HCT116 (cell line): ENCODE measurements around the gene IKZF3. TPM values are rescaled to one million over a fixed set of nuclear protein-coding genes. Genes with fewer than 3 reads are reported as not detected.

Source experiments
- ATAC-seq: fragments of 200-7000 bp; cut with Tn5 transposase; 2 replicates; pipeline ENCODE4 v1.9.1; 2020; ENCODE audit warnings: mild to moderate bottlenecking, moderate library complexity
- BruUV-seq: library from RNA; stranded (reverse); fragments of 400-500 nt; replicated peaks from 2 replicates; lab custom pipeline; 2021; lab: Mats Ljungman, UMichigan
- CTCF ChIA-PET: fragments of 300-600 bp; sonication (Branson Sonifier 250); formaldehyde crosslinking; loops from one replicate; lab custom pipeline; 2021; ENCODE audit warnings: antibody characterized with exemption; lab: Charles Lee
- POLR2A ChIA-PET: fragments of 300-600, 350-600 bp; sonication (Branson Sonifier 250); formaldehyde crosslinking; loops from one replicate; lab custom pipeline; 2021; ENCODE audit warnings: antibody characterized with exemption; lab: Charles Lee
- RAD21 ChIA-PET, 2 experiments: fragments of 300-600 bp; sonication (Branson Sonifier 250); formaldehyde crosslinking; loops; one replicate each; lab custom pipeline; 2023; ENCODE audit warnings: low total read pairs in 2 of 2; ENCODE audit not compliant: uncharacterized antibody in 2 of 2, unreplicated experiment in 2 of 2, low non-redundant PET in 1 of 2; lab: Charles Lee
- DNase-seq: peaks from one replicate; pipeline ENCODE4 v3.0.0-alpha.2; 2010; ENCODE audit warnings: low read depth, low spot score
- H2AFZ ChIP-seq: fragments of 200-600 bp; shearing (Covaris generic), sonication (generic); 2 replicates; pipeline ENCODE4 v1.6.1; 2017; ENCODE audit warnings: low read depth, mixed run types, mixed read lengths, antibody characterized with exemption, low read length; ENCODE audit not compliant: poor library complexity, severe bottlenecking
- H3K27ac ChIP-seq: 2 replicates; pipeline ENCODE4 v1.5.1; 2012; ENCODE audit warnings: low read depth, low read length
- H3K27me3 ChIP-seq: fragments of 200-600 bp; sonication (generic); 2 replicates; pipeline ENCODE4 v1.6.1; 2016; ENCODE audit warnings: mixed run types, low read length, mixed read lengths; ENCODE audit not compliant: insufficient read depth
- H3K36me3 ChIP-seq, 2 experiments: fragments of 200-500 bp in 1 of 2; fragments of 200-600 bp in 1 of 2; sonication (Bioruptor generic) in 1 of 2; sonication (generic) in 1 of 2; 2 replicates each; pipeline versions ENCODE4 v1.5.1 to v1.6.1; 2014 to 2016; ENCODE audit warnings: low read length in 2 of 2, inconsistent platforms in 1 of 2, mixed read lengths in 1 of 2, mixed run types in 1 of 2; ENCODE audit not compliant: insufficient read depth in 2 of 2, control insufficient read depth in 1 of 2
- H3K4me1 ChIP-seq, 2 experiments: fragments of 200-600 bp in 1 of 2; sonication (generic) in 1 of 2; 2 replicates each; pipeline versions ENCODE4 v1.5.1 to v1.6.1; 2012 to 2017; ENCODE audit warnings: low read length in 2 of 2, inconsistent platforms in 1 of 2, mild to moderate bottlenecking in 1 of 2, mixed read lengths in 1 of 2, mixed run types in 1 of 2, moderate library complexity in 1 of 2; ENCODE audit not compliant: insufficient read depth in 2 of 2, control insufficient read depth in 1 of 2
- H3K4me2 ChIP-seq: fragments of 200-600 bp; sonication (generic); 2 replicates; pipeline ENCODE4 v1.6.1; 2017; ENCODE audit warnings: mixed run types, low read length, mixed read lengths
- H3K4me3 ChIP-seq, 2 experiments: fragments of 200-600 bp in 1 of 2; sonication (generic) in 1 of 2; replicated peaks in 1 of 2; 2 replicates each; pipeline ENCODE4 v1.5.1; 2011 to 2016; ENCODE audit warnings: low read length in 2 of 2, control low read depth in 1 of 2, low read depth in 1 of 2, mild to moderate bottlenecking in 1 of 2, mixed read lengths in 1 of 2, mixed run types in 1 of 2
- H3K79me2 ChIP-seq: fragments of 200-600 bp; sonication (generic); 2 replicates; pipeline ENCODE4 v1.6.1; 2017; ENCODE audit warnings: mild to moderate bottlenecking, mixed run types, low read length, moderate library complexity, mixed read lengths; ENCODE audit not compliant: insufficient read depth
- H3K9ac ChIP-seq: fragments of 200-600 bp; sonication (generic); 2 replicates; pipeline ENCODE4 v1.6.1; 2016; ENCODE audit warnings: low read length, mixed read lengths
- H3K9me2 ChIP-seq: fragments of 200-600 bp; sonication (generic), shearing (Covaris generic); 2 replicates; pipeline ENCODE4 v1.6.1; 2017; ENCODE audit warnings: mixed run types, mild to moderate bottlenecking, moderate library complexity; ENCODE audit not compliant: insufficient read depth
- H3K9me3 ChIP-seq, 2 experiments: fragments of 200-500 bp in 1 of 2; fragments of 200-600 bp in 1 of 2; sonication (Bioruptor generic) in 1 of 2; sonication (generic) in 1 of 2; 2 replicates each; pipeline ENCODE4 v1.6.1; 2014 to 2017; ENCODE audit warnings: low read length in 2 of 2, mixed read lengths in 2 of 2, inconsistent platforms in 1 of 2, low read depth in 1 of 2, mild to moderate bottlenecking in 1 of 2, mixed run types in 1 of 2, moderate library complexity in 1 of 2; ENCODE audit not compliant: control insufficient read depth in 1 of 2, insufficient read depth in 1 of 2
- H4K20me1 ChIP-seq: fragments of 200-600 bp; sonication (generic), shearing (Covaris generic); 2 replicates; pipeline ENCODE4 v1.6.1; 2017; ENCODE audit warnings: mixed run types, mild to moderate bottlenecking, moderate library complexity; ENCODE audit not compliant: insufficient read depth
- CTCF ChIP-seq, 3 experiments: fragments of 200-600 bp in 1 of 3; sonication (generic) in 1 of 3; IDR thresholded peaks in 2 of 3; conservative IDR thresholded peaks in 1 of 3; 2 replicates each; pipeline ENCODE4 v1.5.1; 2012 to 2017; ENCODE audit warnings: low read depth in 2 of 3, low read length in 2 of 3, antibody characterized with exemption in 1 of 3, borderline replicate concordance in 1 of 3, control low read depth in 1 of 3, mild to moderate bottlenecking in 1 of 3, mixed read lengths in 1 of 3, mixed run types in 1 of 3, moderate library complexity in 1 of 3; ENCODE audit not compliant: insufficient read depth in 1 of 3
- EZH2phosphoT487 ChIP-seq: fragments of 200-600 bp; IDR thresholded peaks from 2 replicates; pipeline ENCODE4 v1.6.1; 2018; ENCODE audit warnings: antibody characterized with exemption, borderline replicate concordance
- FOSL1 ChIP-seq: IDR thresholded peaks from 2 replicates; pipeline ENCODE4 v1.6.1; 2012; ENCODE audit warnings: low read depth
- JUND ChIP-seq: IDR thresholded peaks from 2 replicates; pipeline ENCODE4 v1.6.1; 2012
- POLR2A ChIP-seq: IDR thresholded peaks from 2 replicates; pipeline ENCODE4 v1.7.0; 2011; ENCODE audit warnings: borderline replicate concordance; ENCODE audit not compliant: insufficient read depth, insufficient read length; ENCODE audit errors: extremely low read depth
- SIN3A ChIP-seq: IDR thresholded peaks from 2 replicates; pipeline ENCODE4 v1.6.1; 2012; ENCODE audit warnings: low read depth
- SRF ChIP-seq: IDR thresholded peaks from 2 replicates; pipeline ENCODE4 v1.6.1; 2012; ENCODE audit warnings: low read depth
- TCF7L2 ChIP-seq: IDR thresholded peaks from 2 replicates; pipeline ENCODE4 v1.7.0; 2011; ENCODE audit warnings: borderline replicate concordance, inconsistent platforms; ENCODE audit not compliant: insufficient read depth, insufficient read length; ENCODE audit errors: extremely low read depth
- YY1 ChIP-seq: IDR thresholded peaks from 2 replicates; pipeline ENCODE4 v1.6.1; 2011; ENCODE audit warnings: low read length, low read depth, moderate library complexity, mild to moderate bottlenecking; ENCODE audit not compliant: insufficient replicate concordance; ENCODE audit errors: extremely low read depth
- ZFX ChIP-seq: fragments of 450-650 bp; IDR thresholded peaks from 2 replicates; pipeline ENCODE4 v1.6.1; 2017
- intact Hi-C: fragments of 100-400 bp; cut with micrococcal nuclease; formaldehyde crosslinking; loops from 2 replicates; pipeline ENCODE4 v1.10.0; 2022
- total RNA-seq: library from RNA; stranded (reverse); gene quantifications from one replicate; pipeline ENCODE4 v1.2.1, GENCODE V29; 2021; ENCODE audit not compliant: unreplicated experiment
- TF ChIP-seq, protein P1 (sequence below): IDR thresholded peaks from 2 replicates; pipeline ENCODE4 v1.6.1; 2012; ENCODE audit warnings: low read depth
- TF ChIP-seq, protein P2 (sequence below): IDR thresholded peaks from 2 replicates; pipeline ENCODE4 v1.6.1; 2012

Gene IKZF3
- total RNA-seq, 1 experiment from 2014 or later = 0.30 TPM

- Histone ChIP-seq H3K4me3 (no peak overlapping the region), H3K9ac (no peak overlapping the region), H4K20me1 (no peaks in the 10 kb centered on the region), H3K9me3 (0 out of 4 replicates have a peak, but pooled peaks cover 0 to 4% of the 10 kb centered on the region in 2 experiments), H3K4me1 (no peaks in the 10 kb centered on the region), H3K27ac (no peak overlapping the region), H3K79me2 (no peaks in the 10 kb centered on the region), H3K4me2 (no peak overlapping the region), H2AFZ (no peak overlapping the region), H3K9me2 (no peaks in the 10 kb centered on the region), H3K27me3 (no peaks in the 10 kb centered on the region)
- intact Hi-C loops = no loop called here
- ATAC-seq (no peak), DNase-seq (no peak)
- BruUV-seq = no TSS peak
- ChIA-PET CTCF (no interaction called here), RAD21 (no interaction called here), POLR2A (no interaction called here)
- TF ChIP-seq JUND = no peak
- no peak for TF ChIP-seq SRF
- no peak for TF ChIP-seq SIN3A
- TF ChIP-seq EZH2phosphoT487 = no peak
- no peak for TF ChIP-seq ZFX
- TF ChIP-seq, protein P1, sequence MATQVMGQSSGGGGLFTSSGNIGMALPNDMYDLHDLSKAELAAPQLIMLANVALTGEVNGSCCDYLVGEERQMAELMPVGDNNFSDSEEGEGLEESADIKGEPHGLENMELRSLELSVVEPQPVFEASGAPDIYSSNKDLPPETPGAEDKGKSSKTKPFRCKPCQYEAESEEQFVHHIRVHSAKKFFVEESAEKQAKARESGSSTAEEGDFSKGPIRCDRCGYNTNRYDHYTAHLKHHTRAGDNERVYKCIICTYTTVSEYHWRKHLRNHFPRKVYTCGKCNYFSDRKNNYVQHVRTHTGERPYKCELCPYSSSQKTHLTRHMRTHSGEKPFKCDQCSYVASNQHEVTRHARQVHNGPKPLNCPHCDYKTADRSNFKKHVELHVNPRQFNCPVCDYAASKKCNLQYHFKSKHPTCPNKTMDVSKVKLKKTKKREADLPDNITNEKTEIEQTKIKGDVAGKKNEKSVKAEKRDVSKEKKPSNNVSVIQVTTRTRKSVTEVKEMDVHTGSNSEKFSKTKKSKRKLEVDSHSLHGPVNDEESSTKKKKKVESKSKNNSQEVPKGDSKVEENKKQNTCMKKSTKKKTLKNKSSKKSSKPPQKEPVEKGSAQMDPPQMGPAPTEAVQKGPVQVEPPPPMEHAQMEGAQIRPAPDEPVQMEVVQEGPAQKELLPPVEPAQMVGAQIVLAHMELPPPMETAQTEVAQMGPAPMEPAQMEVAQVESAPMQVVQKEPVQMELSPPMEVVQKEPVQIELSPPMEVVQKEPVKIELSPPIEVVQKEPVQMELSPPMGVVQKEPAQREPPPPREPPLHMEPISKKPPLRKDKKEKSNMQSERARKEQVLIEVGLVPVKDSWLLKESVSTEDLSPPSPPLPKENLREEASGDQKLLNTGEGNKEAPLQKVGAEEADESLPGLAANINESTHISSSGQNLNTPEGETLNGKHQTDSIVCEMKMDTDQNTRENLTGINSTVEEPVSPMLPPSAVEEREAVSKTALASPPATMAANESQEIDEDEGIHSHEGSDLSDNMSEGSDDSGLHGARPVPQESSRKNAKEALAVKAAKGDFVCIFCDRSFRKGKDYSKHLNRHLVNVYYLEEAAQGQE = no peak
- no peak for TF ChIP-seq TCF7L2
- TF ChIP-seq POLR2A = no peak
- TF ChIP-seq YY1 = no peak
- TF ChIP-seq CTCF (IDR thresholded peaks at IDR 0.05 in 2 of 3, conservative IDR thresholded peaks at IDR 0.05 in 1 of 3; ENCODE audit: borderline replicate concordance in 1 of 3, insufficient read depth in 1 of 3, low read depth in 2 of 3, low read length in 2 of 3) = no peak
- TF ChIP-seq FOSL1 = no peak
- TF ChIP-seq, protein P2, sequence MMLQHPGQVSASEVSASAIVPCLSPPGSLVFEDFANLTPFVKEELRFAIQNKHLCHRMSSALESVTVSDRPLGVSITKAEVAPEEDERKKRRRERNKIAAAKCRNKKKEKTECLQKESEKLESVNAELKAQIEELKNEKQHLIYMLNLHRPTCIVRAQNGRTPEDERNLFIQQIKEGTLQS = no peak
- TF ChIP-seq, all 23 proteins: peak for 0
- no peaks in the 10 kb centered on the region for H3K36me3 ChIP-seq
These were observed 26.1 kb downstream of the IKZF3 start for GRCh38 chr17:39838057-39838456.
